HG03103 (cell line): ENCODE measurements around the gene C2orf81.

Experiments
- ATAC-seq: cut with Tn5 transposase; IDR thresholded peaks from one replicate; pipeline ENCODE4 v1.9.1; 2021; ENCODE audit warnings: low read depth; ENCODE audit not compliant: unreplicated experiment

The C2orf81 gene

GRCh38 chr2:74366036-74366435 is 55.4 kb downstream of the C2orf81 start:
- no peak for ATAC-seq

- ATAC-seq, result no peak
These were observed 56.6 kb downstream of the C2orf81 start for GRCh38 chr2:74364533-74365505.
